Spleen (tissue), 7 donors: ENCODE measurements around the gene MSI2.

Experiments
- CTCF ChIP-seq, 11 experiments: fragments of 200-600 bp in 7 of 11; fragments of 450-650 bp in 4 of 11; sonication (generic) in 4 of 11; IDR thresholded peaks in 8 of 11; conservative IDR thresholded peaks in 3 of 11; 1 replicate in 7 of 11; 2 replicates in 4 of 11; pipeline versions ENCODE4 v1.4.0 to v1.8.0; 2016 to 2021; ENCODE audit warnings: antibody characterized with exemption in 11 of 11, inconsistent platforms in 4 of 11, mild to moderate bottlenecking in 1 of 11
- POLR2A ChIP-seq, 3 donors: fragments of 450-650 bp; IDR thresholded peaks; one replicate each; pipeline ENCODE4 v1.5.1; 2017; ENCODE audit warnings: antibody characterized with exemption in 3 of 3, mild to moderate bottlenecking in 1 of 3
- POLR2AphosphoS5 ChIP-seq, 3 donors: sonication (generic); formaldehyde crosslinking; IDR thresholded peaks; one replicate each; pipeline ENCODE4 v1.5.1; 2017; ENCODE audit warnings: antibody characterized with exemption in 3 of 3
- donor health status: DM: no; HTN: no; CAD: no; lungs with moderate emphysema.
- donor health status: DM: no; HTN: no; CAD: no.
- donor health status: DM: no; HTN: no; CAD: no.

- TF ChIP-seq CTCF (IDR thresholded peaks at IDR 0.05 in 8 of 11, conservative IDR thresholded peaks at IDR 0.05 in 3 of 11) (no peak), POLR2A (IDR thresholded peaks at IDR 0.05) (no peak), POLR2AphosphoS5 (IDR thresholded peaks at IDR 0.05) (no peak)
Observed at GRCh38 chr17:57515662-57516211, 259.4 kb downstream of the MSI2 start.
